Body of pancreas (tissue), 4 donors: ENCODE results near the gene ALPP.
"Not testable (repeated sequence)": the region's sequence is repeated elsewhere in the genome, so short reads cannot be mapped to it uniquely, and the experiment has no call there.

Experiments used
- POLR2A ChIP-seq, 3 donors: fragments of 450-650 bp; IDR thresholded peaks; one replicate each; pipeline ENCODE4 v1.6.1; 2016; ENCODE audit warnings: antibody characterized with exemption in 3 of 3, mild to moderate bottlenecking in 2 of 3
- TF ChIP-seq, protein P1 (sequence below), 7 experiments: fragments of 450-650 bp in 4 of 7; fragments of 200-600 bp in 3 of 7; sonication (generic) in 3 of 7; IDR thresholded peaks; one replicate each; pipeline ENCODE4 v1.5.1; 2016 to 2019; ENCODE audit warnings: antibody characterized with exemption in 7 of 7

DNA sequence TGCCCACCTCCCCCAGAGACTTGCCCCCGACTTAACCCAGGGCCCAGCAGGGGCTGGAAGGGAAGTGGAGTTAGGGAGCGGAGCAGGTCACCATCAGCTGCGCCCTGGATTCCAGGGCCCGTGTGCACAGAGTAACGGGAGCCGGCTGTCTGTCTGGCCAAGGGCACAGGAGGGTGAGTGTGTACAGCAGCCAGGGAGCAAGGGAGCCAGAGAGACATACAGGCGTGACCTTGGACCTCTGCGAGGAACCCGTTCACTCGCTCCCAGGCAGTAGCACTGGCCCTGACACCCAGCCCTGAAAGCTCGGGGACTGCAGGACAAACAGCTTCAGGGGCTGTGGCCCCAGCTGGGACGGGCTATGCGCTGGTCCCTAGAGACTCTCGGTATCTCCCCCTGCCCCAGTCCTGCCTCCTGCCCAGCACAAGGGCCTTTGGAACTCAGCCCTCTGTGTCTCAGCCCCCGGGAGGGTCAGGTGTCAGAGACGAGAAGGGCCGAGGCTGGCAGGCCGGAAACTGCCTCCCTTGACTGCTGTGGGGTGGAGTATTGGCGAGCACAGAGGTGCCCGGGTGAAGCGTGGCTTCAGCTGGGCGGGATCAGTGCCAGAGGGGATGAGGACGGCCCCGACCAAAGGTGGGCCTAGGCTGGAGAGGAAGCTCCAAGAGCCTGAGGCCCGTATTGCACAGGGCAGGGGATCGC, 46.2 kb upstream of the ALPP start:
- TF ChIP-seq, protein P1, sequence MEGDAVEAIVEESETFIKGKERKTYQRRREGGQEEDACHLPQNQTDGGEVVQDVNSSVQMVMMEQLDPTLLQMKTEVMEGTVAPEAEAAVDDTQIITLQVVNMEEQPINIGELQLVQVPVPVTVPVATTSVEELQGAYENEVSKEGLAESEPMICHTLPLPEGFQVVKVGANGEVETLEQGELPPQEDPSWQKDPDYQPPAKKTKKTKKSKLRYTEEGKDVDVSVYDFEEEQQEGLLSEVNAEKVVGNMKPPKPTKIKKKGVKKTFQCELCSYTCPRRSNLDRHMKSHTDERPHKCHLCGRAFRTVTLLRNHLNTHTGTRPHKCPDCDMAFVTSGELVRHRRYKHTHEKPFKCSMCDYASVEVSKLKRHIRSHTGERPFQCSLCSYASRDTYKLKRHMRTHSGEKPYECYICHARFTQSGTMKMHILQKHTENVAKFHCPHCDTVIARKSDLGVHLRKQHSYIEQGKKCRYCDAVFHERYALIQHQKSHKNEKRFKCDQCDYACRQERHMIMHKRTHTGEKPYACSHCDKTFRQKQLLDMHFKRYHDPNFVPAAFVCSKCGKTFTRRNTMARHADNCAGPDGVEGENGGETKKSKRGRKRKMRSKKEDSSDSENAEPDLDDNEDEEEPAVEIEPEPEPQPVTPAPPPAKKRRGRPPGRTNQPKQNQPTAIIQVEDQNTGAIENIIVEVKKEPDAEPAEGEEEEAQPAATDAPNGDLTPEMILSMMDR (IDR thresholded peaks at IDR 0.05) = not testable (repeated sequence)
- not testable (repeated sequence) for TF ChIP-seq POLR2A (IDR thresholded peaks at IDR 0.05)
